Measurements from ENCODE around the gene YPEL3.

The YPEL3 gene

GRCh38 chr16:30144017-30144416, 48.0 kb upstream of the YPEL3 start:
- Histone ChIP-seq H3F3A (ENCODE audit: insufficient read depth, low read length) (no peaks in the 10 kb centered on the region), H3K9me2 (ENCODE audit: low read depth, low read length) (no peaks in the 10 kb centered on the region), H3K4me1 (ENCODE audit: insufficient read depth, low read length, severe bottlenecking) (peaks cover 11% of the 10 kb centered on the region), H3K9me3 (ENCODE audit: low read length) (no peaks in the 10 kb centered on the region), H3K4me3 (ENCODE audit: low read depth, low read length, poor library complexity, severe bottlenecking) (no peak overlapping the region), H3K9ac (ENCODE audit: low read length) (no peak overlapping the region), H3K27ac (ENCODE audit: low read depth, low read length, poor library complexity, severe bottlenecking) (no peak overlapping the region), H3K79me2 (ENCODE audit: insufficient read depth, low read length) (no peaks in the 10 kb centered on the region), H3K27me3 (ENCODE audit: insufficient read depth, low read length) (no peaks in the 10 kb centered on the region), H2AFZ (ENCODE audit: low read length) (no peak overlapping the region), H4K20me1 (ENCODE audit: insufficient read depth, low read length) (no peaks in the 10 kb centered on the region), H3K36me3 (ENCODE audit: insufficient read depth, low read length) (no peaks in the 10 kb centered on the region), H3K4me2 (ENCODE audit: low read length) (no peak overlapping the region)
- TF ChIP-seq, protein P1, sequence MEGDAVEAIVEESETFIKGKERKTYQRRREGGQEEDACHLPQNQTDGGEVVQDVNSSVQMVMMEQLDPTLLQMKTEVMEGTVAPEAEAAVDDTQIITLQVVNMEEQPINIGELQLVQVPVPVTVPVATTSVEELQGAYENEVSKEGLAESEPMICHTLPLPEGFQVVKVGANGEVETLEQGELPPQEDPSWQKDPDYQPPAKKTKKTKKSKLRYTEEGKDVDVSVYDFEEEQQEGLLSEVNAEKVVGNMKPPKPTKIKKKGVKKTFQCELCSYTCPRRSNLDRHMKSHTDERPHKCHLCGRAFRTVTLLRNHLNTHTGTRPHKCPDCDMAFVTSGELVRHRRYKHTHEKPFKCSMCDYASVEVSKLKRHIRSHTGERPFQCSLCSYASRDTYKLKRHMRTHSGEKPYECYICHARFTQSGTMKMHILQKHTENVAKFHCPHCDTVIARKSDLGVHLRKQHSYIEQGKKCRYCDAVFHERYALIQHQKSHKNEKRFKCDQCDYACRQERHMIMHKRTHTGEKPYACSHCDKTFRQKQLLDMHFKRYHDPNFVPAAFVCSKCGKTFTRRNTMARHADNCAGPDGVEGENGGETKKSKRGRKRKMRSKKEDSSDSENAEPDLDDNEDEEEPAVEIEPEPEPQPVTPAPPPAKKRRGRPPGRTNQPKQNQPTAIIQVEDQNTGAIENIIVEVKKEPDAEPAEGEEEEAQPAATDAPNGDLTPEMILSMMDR (IDR thresholded peaks at IDR 0.05; ENCODE audit: low read length): no peak
- no peak for TF ChIP-seq EZH2 (IDR thresholded peaks at IDR 0.05; ENCODE audit: borderline replicate concordance, low read length)

GRCh38 chr16:30143347-30143702, 47.3 kb upstream of the YPEL3 start:
- Histone ChIP-seq H3K36me3 (ENCODE audit: insufficient read depth, low read length) (no peaks in the 10 kb centered on the region), H3K9me3 (ENCODE audit: low read length) (no peaks in the 10 kb centered on the region), H3F3A (ENCODE audit: insufficient read depth, low read length) (no peaks in the 10 kb centered on the region), H3K79me2 (ENCODE audit: insufficient read depth, low read length) (no peaks in the 10 kb centered on the region), H3K9ac (ENCODE audit: low read length) (no peak overlapping the region), H3K27ac (ENCODE audit: low read depth, low read length, poor library complexity, severe bottlenecking) (no peak overlapping the region), H3K4me2 (ENCODE audit: low read length) (no peak overlapping the region), H3K4me3 (ENCODE audit: low read depth, low read length, poor library complexity, severe bottlenecking) (no peak overlapping the region), H2AFZ (ENCODE audit: low read length) (no peak overlapping the region), H3K27me3 (ENCODE audit: insufficient read depth, low read length) (no peaks in the 10 kb centered on the region), H4K20me1 (ENCODE audit: insufficient read depth, low read length) (no peaks in the 10 kb centered on the region), H3K4me1 (ENCODE audit: insufficient read depth, low read length, severe bottlenecking) (peaks cover 11% of the 10 kb centered on the region), H3K9me2 (ENCODE audit: low read depth, low read length) (no peaks in the 10 kb centered on the region)
- TF ChIP-seq, protein P1 (IDR thresholded peaks at IDR 0.05; ENCODE audit: low read length): no peak
- TF ChIP-seq EZH2 (IDR thresholded peaks at IDR 0.05; ENCODE audit: borderline replicate concordance, low read length): no peak

GRCh38 chr16:30142672-30143346, 46.8 kb upstream of the YPEL3 start:
- no peaks in the 10 kb centered on the region for H3K9me2 ChIP-seq (ENCODE audit: low read depth, low read length)
- no peaks in the 10 kb centered on the region for H3K36me3 ChIP-seq (ENCODE audit: insufficient read depth, low read length)
- H3K4me2 ChIP-seq (ENCODE audit: low read length): no peak overlapping the region
- no peaks in the 10 kb centered on the region for H3K9me3 ChIP-seq (ENCODE audit: low read length)
- H3F3A ChIP-seq (ENCODE audit: insufficient read depth, low read length): no peaks in the 10 kb centered on the region
- no peaks in the 10 kb centered on the region for H3K79me2 ChIP-seq (ENCODE audit: insufficient read depth, low read length)
- no peak for TF ChIP-seq EZH2 (IDR thresholded peaks at IDR 0.05; ENCODE audit: borderline replicate concordance, low read length)
- TF ChIP-seq, protein P1 (IDR thresholded peaks at IDR 0.05; ENCODE audit: low read length): peak; percentile 40; the same call in 1 of the 2 replicates
- H3K27me3 ChIP-seq (ENCODE audit: insufficient read depth, low read length): no peaks in the 10 kb centered on the region
- peaks cover 11% of the 10 kb centered on the region for H3K4me1 ChIP-seq (ENCODE audit: insufficient read depth, low read length, severe bottlenecking)
- no peak overlapping the region for H3K27ac ChIP-seq (ENCODE audit: low read depth, low read length, poor library complexity, severe bottlenecking)
- no peak overlapping the region for H2AFZ ChIP-seq (ENCODE audit: low read length)
- H4K20me1 ChIP-seq (ENCODE audit: insufficient read depth, low read length): no peaks in the 10 kb centered on the region
- H3K9ac ChIP-seq (ENCODE audit: low read length): no peak overlapping the region
- H3K4me3 ChIP-seq (ENCODE audit: low read depth, low read length, poor library complexity, severe bottlenecking): no peak overlapping the region
